Dedifferentiated amniotic fluid mesenchymal stem cell (primary cell): ENCODE data around the gene GTPBP1.

Experiments
- DNase-seq: peaks from one replicate; pipeline ENCODE4 v3.0.0-alpha.2; 2016; ENCODE audit errors: extremely low spot score

Gene GTPBP1

GRCh38 chr22:38725900-38726655 is 20.3 kb downstream of the GTPBP1 start:
- DNase-seq: no peak

GRCh38 chr22:38727123-38727522 is 21.4 kb downstream of the GTPBP1 start:
- no peak for DNase-seq

GRCh38 chr22:38727530-38728451 is 22.0 kb downstream of the GTPBP1 start:
- no peak for DNase-seq

- no peak for DNase-seq
These were observed 23.4 kb downstream of the GTPBP1 start for GRCh38 chr22:38728871-38729796.

- no peak for DNase-seq
These were observed 24.2 kb downstream of the GTPBP1 start for GRCh38 chr22:38729946-38730345.

GRCh38 chr22:38730411-38730871 is 24.7 kb downstream of the GTPBP1 start:
- no peak for DNase-seq

- DNase-seq: no peak
These were observed 26.0 kb downstream of the GTPBP1 start for GRCh38 chr22:38731703-38732161.

- DNase-seq: no peak
These were observed 26.6 kb downstream of the GTPBP1 start for GRCh38 chr22:38732251-38732815.

- no peak for DNase-seq
These were observed 27.6 kb downstream of the GTPBP1 start for GRCh38 chr22:38733329-38733723.

- DNase-seq: no peak
These were observed 28.1 kb downstream of the GTPBP1 start for GRCh38 chr22:38733724-38734381.

- no peak for DNase-seq
These were observed 28.8 kb downstream of the GTPBP1 start for GRCh38 chr22:38734421-38735100.

GRCh38 chr22:38735126-38735464 is 29.4 kb downstream of the GTPBP1 start:
- DNase-seq: no peak

GRCh38 chr22:38735465-38736256 is 29.9 kb downstream of the GTPBP1 start:
- no peak for DNase-seq

GRCh38 chr22:38736257-38736570 is 30.5 kb downstream of the GTPBP1 start:
- no peak for DNase-seq

GRCh38 chr22:38737302-38738060 is 31.7 kb downstream of the GTPBP1 start:
- DNase-seq: no peak

GRCh38 chr22:38738475-38739070 is 32.8 kb downstream of the GTPBP1 start:
- DNase-seq: no peak

GRCh38 chr22:38739300-38740055 is 33.7 kb downstream of the GTPBP1 start:
- DNase-seq: no peak
